H9 (cell line): ENCODE results near the gene SLC39A1. TPM values are rescaled to one million over a fixed set of nuclear protein-coding genes. Genes with fewer than 3 reads are reported as not detected.

Experiments
- DNase-seq: peaks from one replicate; pipeline ENCODE4 v3.0.0-alpha.2; 2017
- H2AFZ ChIP-seq: one replicate; pipeline ENCODE4 v1.6.1; 2013; ENCODE audit warnings: mild to moderate bottlenecking, low read length, control low read depth, moderate library complexity
- H2AK5ac ChIP-seq: 2 replicates; pipeline ENCODE4 v1.6.1; 2013; ENCODE audit warnings: low read length, control low read depth, mixed read lengths; ENCODE audit not compliant: insufficient read length
- H2BK120ac ChIP-seq: one replicate; pipeline ENCODE4 v1.6.1; 2013; ENCODE audit warnings: low read depth, mild to moderate bottlenecking, low read length, control low read depth, inconsistent platforms; ENCODE audit not compliant: poor library complexity, severe bottlenecking
- H2BK12ac ChIP-seq: 2 replicates; pipeline ENCODE4 v1.6.1; 2013; ENCODE audit warnings: low read length, control low read depth, mixed read lengths, low read depth; ENCODE audit not compliant: insufficient read length
- H2BK15ac ChIP-seq: 2 replicates; pipeline ENCODE4 v1.6.1; 2013; ENCODE audit warnings: low read depth, low read length, control low read depth
- H2BK20ac ChIP-seq: one replicate; pipeline ENCODE4 v1.6.1; 2013; ENCODE audit warnings: low read depth, mild to moderate bottlenecking, low read length, control low read depth, inconsistent platforms; ENCODE audit not compliant: poor library complexity, severe bottlenecking
- H2BK5ac ChIP-seq: 2 replicates; pipeline ENCODE4 v1.6.1; 2013; ENCODE audit warnings: low read length, control low read depth, mixed read lengths; ENCODE audit not compliant: insufficient read length
- H3K14ac ChIP-seq: 2 replicates; pipeline ENCODE4 v1.6.1; 2013; ENCODE audit warnings: low read length, control low read depth; ENCODE audit not compliant: insufficient read depth
- H3K18ac ChIP-seq: 2 replicates; pipeline ENCODE4 v1.6.1; 2013; ENCODE audit warnings: low read depth, mild to moderate bottlenecking, mixed read lengths, low read length, control low read depth; ENCODE audit not compliant: insufficient read length
- H3K23ac ChIP-seq: 2 replicates; pipeline ENCODE4 v1.6.1; 2013; ENCODE audit warnings: low read length, control low read depth, mixed read lengths, low read depth; ENCODE audit not compliant: insufficient read length
- H3K23me2 ChIP-seq: 2 replicates; pipeline ENCODE4 v1.6.1; 2013; ENCODE audit warnings: low read depth, mild to moderate bottlenecking, mixed read lengths, low read length, control low read depth; ENCODE audit not compliant: insufficient read length, poor library complexity, severe bottlenecking
- H3K27ac ChIP-seq: 2 replicates; pipeline ENCODE4 v1.5.1; 2013; ENCODE audit warnings: low read length, control low read depth, mixed read lengths, low read depth; ENCODE audit not compliant: insufficient read length
- H3K27me3 ChIP-seq: 2 replicates; pipeline ENCODE4 v1.6.1; 2013; ENCODE audit warnings: low read length, control low read depth, inconsistent platforms; ENCODE audit not compliant: insufficient read depth
- H3K4ac ChIP-seq: 2 replicates; pipeline ENCODE4 v1.6.1; 2013; ENCODE audit warnings: low read depth, mild to moderate bottlenecking, control low read depth, inconsistent platforms, low read length, moderate library complexity
- H3K4me1 ChIP-seq: 2 replicates; pipeline ENCODE4 v1.6.1; 2013; ENCODE audit warnings: low read length, control low read depth, inconsistent platforms; ENCODE audit not compliant: insufficient read depth
- H3K4me2 ChIP-seq: 2 replicates; pipeline ENCODE4 v1.6.1; 2013; ENCODE audit warnings: low read length, control low read depth, mixed read lengths; ENCODE audit not compliant: insufficient read length, insufficient read depth
- H3K56ac ChIP-seq: 2 replicates; pipeline ENCODE4 v1.6.1; 2013; ENCODE audit warnings: low read depth, mild to moderate bottlenecking, mixed read lengths, low read length, control low read depth; ENCODE audit not compliant: insufficient read length
- H3K79me1 ChIP-seq: 2 replicates; pipeline ENCODE4 v1.6.1; 2013; ENCODE audit warnings: low read depth, mild to moderate bottlenecking, moderate library complexity, low read length, control low read depth, inconsistent platforms; ENCODE audit not compliant: insufficient read depth, poor library complexity, severe bottlenecking
- H3K79me2 ChIP-seq: 2 replicates; pipeline ENCODE4 v1.6.1; 2013; ENCODE audit warnings: low read length, control low read depth, inconsistent platforms; ENCODE audit not compliant: insufficient read depth
- H3K9ac ChIP-seq: 2 replicates; pipeline ENCODE4 v1.6.1; 2013; ENCODE audit warnings: low read length, control low read depth, mixed read lengths; ENCODE audit not compliant: insufficient read length; ENCODE audit errors: extremely low read depth
- H3K9me3 ChIP-seq: one replicate; pipeline ENCODE4 v1.6.1; 2013; ENCODE audit warnings: low read depth, low read length, inconsistent platforms; ENCODE audit not compliant: control insufficient read depth
- H3T11ph ChIP-seq: one replicate; pipeline ENCODE4 v1.6.1; 2013; ENCODE audit warnings: mild to moderate bottlenecking, low read length, control low read depth, inconsistent platforms
- H4K20me1 ChIP-seq: one replicate; pipeline ENCODE4 v1.6.1; 2013; ENCODE audit not compliant: control insufficient read depth, insufficient read length, insufficient read depth
- H4K5ac ChIP-seq: 2 replicates; pipeline ENCODE4 v1.6.1; 2013; ENCODE audit warnings: low read depth, mild to moderate bottlenecking, mixed read lengths, low read length, control low read depth; ENCODE audit not compliant: insufficient read length
- H4K8ac ChIP-seq: replicated peaks from 2 replicates; pipeline ENCODE4 v1.6.1; 2013; ENCODE audit warnings: low read length, control low read depth, mixed read lengths, low read depth; ENCODE audit not compliant: insufficient read length
- H4K91ac ChIP-seq: 2 replicates; pipeline ENCODE4 v1.6.1; 2013; ENCODE audit warnings: low read depth, mild to moderate bottlenecking, moderate library complexity, mixed read lengths, low read length, control low read depth; ENCODE audit not compliant: insufficient read length
- H3K27ac Mint-ChIP-seq, 3 experiments: 2 replicates in 2 of 3; 3 replicates in 1 of 3; pipeline ENCODE4 v1.8.0; 2020 to 2021; ENCODE audit warnings: mixed read lengths in 3 of 3, mild to moderate bottlenecking in 1 of 3, moderate library complexity in 1 of 3
- H3K27me3 Mint-ChIP-seq: 2 replicates; pipeline ENCODE4 v1.8.0; 2021; ENCODE audit warnings: low read depth, mild to moderate bottlenecking, moderate library complexity, mixed read lengths
- H3K36me3 Mint-ChIP-seq, 3 experiments: 2 replicates in 2 of 3; 3 replicates in 1 of 3; pipeline ENCODE4 v1.8.0; 2020 to 2021; ENCODE audit warnings: low read depth in 3 of 3, mixed read lengths in 3 of 3; ENCODE audit not compliant: insufficient read depth in 1 of 3
- H3K4me1 Mint-ChIP-seq, 2 experiments: 2 replicates each; pipeline ENCODE4 v1.8.0; 2020; ENCODE audit warnings: mixed read lengths in 2 of 2
- H3K4me3 Mint-ChIP-seq, 2 experiments: 2 replicates in 1 of 2; 3 replicates in 1 of 2; pipeline ENCODE4 v1.8.0; 2020 to 2021; ENCODE audit warnings: mild to moderate bottlenecking in 2 of 2, mixed read lengths in 2 of 2, moderate library complexity in 1 of 2
- H3K9me3 Mint-ChIP-seq, 2 experiments: 2 replicates in 1 of 2; 3 replicates in 1 of 2; pipeline ENCODE4 v1.8.0; 2020; ENCODE audit warnings: mild to moderate bottlenecking in 2 of 2, mixed read lengths in 2 of 2, moderate library complexity in 1 of 2
- CTCF ChIP-seq: fragments of 200-600 bp; sonication (generic); conservative IDR thresholded peaks from 3 replicates; pipeline ENCODE4 v1.8.0; 2021; ENCODE audit warnings: antibody characterized with exemption, mild to moderate bottlenecking
- WGBS: extraction: QIAGEN DNeasy Blood & Tissue Kit; methylation state at CpG from one replicate; pipeline ENCODE4 v1.1.7; 2013; ENCODE audit warnings: missing lambda C conversion rate, low lambda C conversion rate, mixed read lengths; ENCODE audit not compliant: insufficient read length; ENCODE audit errors: extremely low coverage; 5-methylcytosine and 5-hydroxymethylcytosine counted together
- total RNA-seq: library from RNA; stranded (reverse); gene quantifications from 2 replicates; pipeline ENCODE4 v1.2.1, GENCODE V29; 2021

The SLC39A1 gene
- total RNA-seq, 1 experiment from 2014 or later, result 161 TPM

- Histone ChIP-seq H2BK20ac (no peak overlapping the region), H4K5ac (no peak overlapping the region), H4K91ac (no peak overlapping the region), H2AFZ (no peak overlapping the region), H3K56ac (no peak overlapping the region), H4K8ac (no peak overlapping the region), H3K14ac (no peak overlapping the region), H2BK12ac (no peak overlapping the region), H3K23me2 (peaks cover 18% of the 10 kb centered on the region), H3K23ac (no peak overlapping the region), H3K9ac (no peak overlapping the region), H4K20me1 (no peaks in the 10 kb centered on the region), H3T11ph (no peak overlapping the region), H2BK5ac (no peak overlapping the region), H2AK5ac (no peak overlapping the region), H3K27me3 (no peaks in the 10 kb centered on the region), H3K79me1 (peaks cover 4% of the 10 kb centered on the region), H2BK120ac (no peak overlapping the region), H3K27ac (no peak overlapping the region), H2BK15ac (no peak overlapping the region), H3K4ac (no peak overlapping the region), H3K4me2 (no peak overlapping the region), H3K79me2 (peaks cover 5% of the 10 kb centered on the region; the same call in 1 of the 2 replicates), H3K4me1 (no peaks in the 10 kb centered on the region), H3K9me3 (no peaks in the 10 kb centered on the region), H3K18ac (no peak overlapping the region)
- Mint-ChIP-seq H3K9me3 (no peaks in the 10 kb centered on the region; a peak in 2 of 5 replicates), H3K27ac (no peak overlapping the region), H3K27me3 (no peaks in the 10 kb centered on the region), H3K36me3 (peaks cover 28 to 39% (median 38%) of the 10 kb centered on the region in 3 experiments), H3K4me3 (0 out of 5 replicates have a peak overlapping the region, but pooled peaks of 1 of the 2 experiments have one; percentile 28), H3K4me1 (peaks cover 27 to 28% of the 10 kb centered on the region in 2 experiments)
- WGBS, result no CpG with 5 or more reads among the region's 8 CpGs
- no peak for TF ChIP-seq CTCF
- no peak for DNase-seq
Measured at GRCh38 chr1:153987621-153988020, 24.3 kb upstream of the SLC39A1 start.
